Stimulated activated CD8-positive, alpha-beta memory T cell treated with anti-CD3 and anti-CD28 coated beads, Interleukin-7, amount 100 ng/mL, for 1 hour (primary cell): ENCODE results near the gene EBNA1BP2.
"Not testable (repeated sequence)": the region's sequence is repeated elsewhere in the genome, so short reads cannot be mapped to it uniquely, and the experiment has no call there.

Experiments
- DNase-seq, 2 donors: peaks; one replicate each; pipeline ENCODE4 v3.0.0-alpha.2; 2020; ENCODE audit warnings: low read depth in 2 of 2

The EBNA1BP2 gene

DNA sequence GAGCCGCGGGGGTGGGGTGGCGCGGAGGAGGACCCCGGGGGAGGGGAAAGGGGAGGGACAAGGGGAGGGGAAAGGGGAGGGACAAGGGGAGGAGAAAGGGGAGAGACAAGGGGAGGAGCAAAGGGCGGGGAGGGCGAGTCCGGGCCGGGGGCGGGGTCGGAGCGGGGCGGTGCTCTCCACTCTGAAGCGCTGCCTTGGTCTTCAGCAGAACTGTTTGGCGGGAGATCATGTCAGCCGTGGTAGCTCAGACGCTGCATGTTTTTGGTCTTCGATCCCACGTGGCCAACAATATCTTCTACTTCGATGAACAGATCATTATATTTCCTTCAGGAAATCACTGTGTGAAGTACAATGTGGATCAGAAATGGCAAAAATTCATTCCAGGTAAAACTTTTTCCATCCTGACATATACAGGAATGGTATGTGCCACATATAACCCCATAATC, 460 bp upstream of the EBNA1BP2 start:
- peak; percentile 64 to 77 for DNase-seq

DNA sequence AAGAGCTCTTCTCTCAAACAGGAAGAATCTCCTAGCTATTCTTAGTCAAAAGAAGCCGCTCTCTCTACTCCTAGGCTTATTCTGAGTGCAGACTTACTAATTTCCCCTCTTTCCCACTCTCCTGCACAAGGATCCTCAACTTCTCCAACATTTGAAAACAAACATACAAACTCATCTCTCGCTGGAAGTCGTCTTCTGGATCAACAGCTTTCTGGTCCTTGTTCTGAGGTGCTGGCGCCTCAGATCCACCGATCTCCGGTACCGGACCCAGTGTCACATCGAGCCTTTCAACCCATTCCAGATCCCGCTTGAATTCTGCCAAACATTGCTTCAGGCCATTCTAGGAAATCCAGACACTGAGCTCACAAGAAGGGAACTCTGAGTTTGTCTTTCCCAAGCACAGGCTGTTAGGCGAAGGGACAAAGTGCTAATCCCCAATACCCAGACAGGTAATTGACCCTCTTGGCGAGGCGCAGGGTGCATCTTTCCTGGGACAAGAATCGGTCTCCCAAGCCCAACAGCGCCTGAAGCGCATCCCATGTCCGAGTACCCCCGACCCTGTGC, 696 bp downstream of the EBNA1BP2 start:
- no peak for DNase-seq

DNA sequence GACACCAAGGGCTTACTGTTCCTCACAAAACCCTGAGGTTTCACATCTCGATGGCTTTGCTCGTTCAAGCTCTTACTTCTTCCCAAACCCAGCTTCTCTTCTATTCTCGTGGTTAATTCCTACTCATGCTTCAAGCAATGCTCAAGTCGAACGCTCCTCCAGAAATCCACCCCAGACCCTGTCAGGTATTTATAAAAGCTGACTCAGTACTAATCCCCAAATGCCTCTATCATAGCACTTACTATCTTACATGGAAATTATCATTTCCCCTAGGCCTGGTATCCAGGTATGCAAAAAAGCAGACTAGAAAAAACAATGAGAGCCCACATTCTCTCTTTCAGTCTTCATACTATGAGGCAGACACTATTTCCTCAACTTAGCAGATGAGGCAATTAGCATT, 6.3 kb downstream of the EBNA1BP2 start:
- no peak for DNase-seq

GRCh38 chr1:43165162-43165561, 6.9 kb downstream of the EBNA1BP2 start:
- DNase-seq, result no peak

DNA sequence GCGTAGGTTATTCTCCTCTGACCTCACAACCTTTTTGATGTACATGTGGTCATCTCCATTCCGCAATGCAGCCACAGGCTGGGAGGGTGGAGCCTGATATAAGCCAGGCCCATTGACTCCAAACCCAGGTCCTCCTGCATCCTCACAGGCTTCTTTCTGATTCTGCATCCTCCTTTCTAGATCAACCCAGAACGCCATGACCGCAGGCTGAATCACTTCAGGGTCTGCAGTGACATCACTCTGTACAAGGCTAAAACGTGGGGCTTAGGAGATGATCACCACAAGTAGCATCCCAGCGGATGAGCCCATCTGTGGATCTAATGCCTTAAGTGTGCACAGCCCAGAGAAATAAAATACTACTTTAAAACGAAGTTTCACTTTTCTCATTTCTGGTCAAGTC, 16.1 kb downstream of the EBNA1BP2 start:
- no peak for DNase-seq

- DNase-seq, result no peak
Measured at GRCh38 chr1:43153443-43153842, 18.6 kb downstream of the EBNA1BP2 start.

GRCh38 chr1:43152866-43153265, 19.2 kb downstream of the EBNA1BP2 start:
- DNase-seq, result no peak

GRCh38 chr1:43149889-43150288, 22.2 kb downstream of the EBNA1BP2 start:
- DNase-seq, result no peak

- no peak for DNase-seq
Measured at GRCh38 chr1:43147625-43148327, 24.3 kb downstream of the EBNA1BP2 start.

DNA sequence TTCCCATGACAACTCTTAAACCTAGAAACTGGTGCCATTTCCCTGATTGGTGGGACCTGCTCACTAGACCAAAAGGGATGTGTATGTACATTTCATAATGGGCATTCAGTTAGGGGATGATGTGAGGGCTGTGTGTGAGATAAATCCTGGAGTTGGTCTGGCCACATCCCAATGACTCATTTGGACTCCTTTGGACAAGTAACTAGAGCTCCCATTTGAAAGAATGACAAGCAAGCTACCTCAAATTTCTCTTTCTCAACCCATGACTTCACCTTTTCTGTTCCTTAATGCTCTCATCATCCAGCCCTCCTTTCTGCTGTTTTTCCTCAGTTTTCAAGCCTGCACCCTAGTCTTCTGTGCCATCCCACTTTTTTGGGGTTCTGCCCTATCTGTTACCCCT, 27.9 kb downstream of the EBNA1BP2 start:
- DNase-seq, result no peak

DNA sequence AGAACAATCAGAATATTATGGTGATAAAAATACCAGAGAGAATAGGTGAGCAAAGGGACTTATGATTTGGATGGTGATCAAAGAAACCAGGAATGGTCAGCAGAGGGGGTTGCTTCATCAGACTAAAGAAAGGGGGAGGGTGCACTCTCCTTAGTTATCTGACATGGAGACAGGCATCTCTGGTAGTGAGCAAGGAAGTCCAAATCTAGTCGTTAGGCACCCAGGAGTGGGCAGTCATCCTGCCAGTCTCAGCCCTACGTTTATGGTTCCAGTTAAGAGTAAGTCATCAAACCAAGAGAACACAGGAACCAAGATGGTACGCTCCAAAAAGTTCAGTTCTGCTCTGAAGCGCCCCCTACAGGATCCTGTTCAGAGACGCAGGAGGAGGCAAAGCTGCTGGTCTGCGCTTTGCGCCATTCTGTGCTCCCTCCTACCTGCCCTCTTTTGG, 28.6 kb downstream of the EBNA1BP2 start:
- no peak for DNase-seq

- DNase-seq, result no peak
Measured at GRCh38 chr1:43140583-43140982, 31.5 kb downstream of the EBNA1BP2 start.

DNA sequence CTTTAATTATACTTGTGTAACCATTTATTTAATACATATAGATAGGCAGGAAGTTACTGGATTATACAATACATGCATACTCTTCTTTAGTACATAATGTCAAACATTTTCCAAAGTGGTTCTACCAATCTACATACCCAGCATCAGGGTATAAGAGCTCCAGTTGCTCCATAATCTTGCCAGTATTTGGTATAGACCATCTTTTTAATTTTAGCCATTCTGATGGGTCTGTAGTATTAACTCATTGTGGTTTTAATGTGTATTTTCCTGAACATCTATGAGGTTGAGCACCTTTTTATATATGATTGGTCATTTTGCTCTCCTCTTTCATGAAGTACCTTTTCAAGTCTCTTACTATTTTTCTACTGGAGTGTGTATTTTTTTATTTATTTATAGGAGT, 32.1 kb downstream of the EBNA1BP2 start:
- no peak for DNase-seq

DNA sequence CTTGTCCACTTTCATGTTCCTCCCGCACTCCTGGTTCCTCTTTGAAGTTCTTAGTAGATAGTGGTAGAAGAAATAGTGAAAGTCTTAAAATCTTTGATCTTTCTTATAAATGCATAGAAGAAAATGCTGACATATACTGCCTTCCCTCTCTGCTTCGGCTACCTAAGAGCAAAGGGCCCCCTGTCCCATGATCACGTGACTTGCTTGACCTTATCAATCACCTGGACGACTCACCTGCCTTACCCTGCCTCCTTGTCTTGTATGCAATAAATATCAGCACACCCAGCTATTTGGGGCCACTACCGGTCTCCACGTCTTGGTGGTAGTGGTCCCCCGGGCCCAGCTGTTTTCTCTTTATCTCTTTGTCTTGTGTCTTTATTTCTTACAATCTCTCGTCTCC, 32.8 kb downstream of the EBNA1BP2 start:
- DNase-seq, result not testable (repeated sequence)

GRCh38 chr1:43137445-43138052, 34.5 kb downstream of the EBNA1BP2 start:
- DNase-seq, result no peak

- no peak for DNase-seq
Measured at GRCh38 chr1:43135857-43136781, 36.0 kb downstream of the EBNA1BP2 start.

GRCh38 chr1:43134640-43135039, 37.5 kb downstream of the EBNA1BP2 start:
- DNase-seq, result no peak

DNA sequence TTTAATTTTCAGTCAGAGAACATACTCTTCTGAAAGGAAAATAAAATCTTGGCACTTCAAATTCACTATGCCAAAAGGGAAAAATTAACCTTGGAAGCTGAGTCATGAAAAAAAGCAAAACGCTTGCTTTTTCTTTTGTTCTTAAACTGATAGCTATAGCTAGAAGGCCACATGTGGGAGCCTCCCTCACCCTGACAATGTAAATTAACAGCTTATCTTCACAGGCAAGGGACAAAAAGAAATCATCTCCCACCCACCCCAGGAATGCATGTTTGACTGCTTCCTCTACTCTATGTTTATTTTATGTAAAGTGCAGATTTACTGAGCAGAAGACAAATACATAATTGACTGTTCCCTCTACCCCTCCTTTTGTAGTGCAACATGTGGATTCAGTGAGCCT, 38.0 kb downstream of the EBNA1BP2 start:
- DNase-seq, result no peak

DNA sequence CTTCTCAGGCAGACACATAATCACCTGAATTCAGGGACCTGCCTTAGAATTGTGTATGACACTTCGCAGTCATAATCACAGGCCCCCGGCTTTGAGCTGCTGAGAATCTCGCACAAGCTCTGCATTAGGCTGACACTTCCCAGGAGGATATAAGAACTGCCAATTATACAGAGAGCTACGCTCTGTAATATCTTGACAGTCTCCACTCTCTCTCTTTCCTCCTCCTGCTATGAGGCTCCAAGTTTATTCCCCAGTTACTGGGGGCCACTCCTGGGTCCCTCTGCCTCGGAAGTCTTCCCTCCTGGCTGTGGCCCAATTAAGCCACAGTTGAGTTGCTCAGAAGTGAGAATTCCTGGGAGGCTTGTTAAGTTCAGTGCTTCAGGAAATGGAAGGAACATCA, 42.7 kb downstream of the EBNA1BP2 start:
- DNase-seq, result no peak

DNA sequence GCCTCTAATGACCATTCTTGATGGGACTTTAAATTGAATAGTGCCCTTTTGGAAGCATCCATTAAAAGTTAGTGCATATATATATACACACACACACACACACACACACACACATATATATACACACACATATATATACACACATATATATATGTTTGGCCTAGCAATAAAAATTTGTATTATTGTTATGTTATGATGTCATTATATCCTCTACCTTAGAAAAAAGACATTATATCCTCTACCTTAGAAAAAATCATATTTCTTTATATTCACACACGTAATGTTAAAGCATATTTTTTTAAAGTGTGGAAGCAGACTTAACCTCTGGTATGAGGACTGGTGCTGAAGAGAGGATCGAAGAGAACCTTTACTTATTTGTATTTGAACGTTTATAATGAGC, 43.3 kb downstream of the EBNA1BP2 start:
- no peak for DNase-seq

DNA sequence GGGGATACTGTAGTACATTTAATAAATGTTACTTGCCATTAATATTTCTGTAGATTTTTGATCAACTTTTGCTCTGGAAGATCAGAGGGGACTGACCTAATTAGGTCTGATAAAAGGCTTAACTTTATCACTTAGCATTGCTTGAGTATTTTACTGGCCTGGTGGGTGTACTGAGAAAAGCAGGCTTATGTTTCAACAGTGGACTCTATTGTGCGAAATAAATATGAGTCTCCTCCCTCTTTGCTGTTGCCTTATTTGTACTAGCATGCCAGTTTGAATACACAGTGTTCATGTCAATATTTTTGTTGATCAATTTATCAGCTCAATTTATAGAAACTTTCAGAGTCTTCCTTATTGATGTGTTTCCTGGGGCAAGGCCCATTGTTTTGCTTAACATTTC, 49.1 kb downstream of the EBNA1BP2 start:
- DNase-seq, result no peak

- no peak for DNase-seq
Measured at GRCh38 chr1:43121256-43121900, 50.7 kb downstream of the EBNA1BP2 start.
